GM10248 (cell line): Measurements from ENCODE around the gene B4GALT5.

ENCODE experiments used
- CTCF ChIA-PET: fragments of 300-600 bp; sonication (Branson Sonifier 250); formaldehyde crosslinking; extraction: SDS; loops from one replicate; lab custom pipeline; 2021; ENCODE audit warnings: antibody characterized with exemption; lab: Yijun Ruan, JAX
- POLR2A ChIA-PET: fragments of 350-650 bp; sonication (Branson Sonifier 250); formaldehyde crosslinking; extraction: SDS; loops from one replicate; lab custom pipeline; 2020; ENCODE audit warnings: antibody characterized with exemption; lab: Yijun Ruan, JAX
- DNase-seq: peaks from one replicate; pipeline ENCODE4 v3.0.0; 2012; ENCODE audit errors: extremely low spot score
- CTCF ChIP-seq: IDR thresholded peaks from 2 replicates; pipeline ENCODE4 v1.5.1; 2012; ENCODE audit warnings: mild to moderate bottlenecking, low read depth; ENCODE audit errors: extremely low read depth, missing control alignments, control extremely low read depth

The B4GALT5 gene

GRCh38 chr20:49696594-49696993 is 17.1 kb downstream of the B4GALT5 start:
- ChIA-PET POLR2A (interaction anchor here (0.7 kb wide), 1 partner anchor 416 kb away, joined by 4 read pairs; no protein-coding TSS in a partner anchor), CTCF (interaction anchor here (1.1 to 1.9 kb wide), 7 partner anchors 8 to 28 kb away, joined by 3 to 6 read pairs (median 4); no protein-coding TSS in a partner anchor)
- no peak for DNase-seq
- no peak for TF ChIP-seq CTCF

DNA sequence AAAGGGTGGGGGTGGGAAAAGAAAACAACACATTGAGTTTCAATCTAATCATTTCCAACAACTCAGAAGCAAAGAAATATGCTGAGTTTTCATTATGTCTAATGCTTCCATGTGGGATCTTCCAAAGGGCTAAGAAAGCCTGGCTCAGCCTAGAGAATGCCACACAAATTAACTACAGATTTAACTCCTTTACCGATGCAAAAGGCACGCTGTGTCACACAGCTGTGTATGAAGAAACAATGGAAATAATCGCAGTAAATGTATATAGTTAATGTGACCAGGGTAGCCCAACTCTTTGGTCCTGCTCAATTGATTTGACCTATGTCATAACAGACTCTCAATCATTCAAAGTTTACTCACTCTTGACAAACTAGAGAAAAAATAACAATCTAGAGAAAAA is 17.8 kb downstream of the B4GALT5 start:
- ChIA-PET CTCF (interaction anchor here (1.1 to 1.9 kb wide), 4 partner anchors 10 to 27 kb away, joined by 3 to 5 read pairs (median 4); no protein-coding TSS in a partner anchor), POLR2A (no interaction called here)
- DNase-seq, result no peak
- no peak for TF ChIP-seq CTCF

DNA sequence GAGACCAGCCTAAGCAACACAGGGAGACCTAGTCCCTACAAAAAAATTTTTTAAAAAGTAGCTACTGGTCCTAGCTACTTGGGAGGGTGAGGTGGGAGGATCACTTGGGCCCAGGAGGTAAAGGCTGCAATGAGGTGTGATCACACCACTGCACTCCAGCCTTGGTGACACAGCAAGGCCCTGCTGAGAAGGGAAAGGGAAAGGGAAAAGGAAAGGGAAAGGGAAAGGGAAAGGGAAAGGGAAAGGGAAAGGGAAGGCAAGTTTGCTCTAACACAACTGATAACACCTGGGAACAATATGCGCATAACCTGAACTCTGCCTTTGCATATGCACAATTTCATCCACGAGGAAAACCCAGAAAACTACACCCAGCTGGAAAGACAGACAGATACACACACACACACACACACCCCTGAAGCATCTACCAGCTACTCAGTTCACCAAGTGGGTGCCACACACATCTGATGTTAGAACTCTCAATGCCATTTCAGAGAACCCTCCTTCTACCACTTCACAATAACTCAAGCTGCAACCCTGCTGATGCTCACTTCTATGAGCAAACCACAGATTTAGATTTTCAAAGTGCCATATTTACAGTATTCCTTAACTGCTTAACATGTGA is 19.1 kb downstream of the B4GALT5 start:
- DNase-seq, result no peak
- ChIA-PET CTCF (interaction anchor here (0.7 to 2.0 kb wide), 5 partner anchors 15 to 152 kb away, joined by 3 to 8 read pairs (median 4); no protein-coding TSS in a partner anchor), POLR2A (interaction anchor here (1.0 to 1.4 kb wide), 2 partner anchors 13 to 25 kb away, joined by 3 to 4 read pairs; no protein-coding TSS in a partner anchor)
- TF ChIP-seq CTCF, result no peak

- TF ChIP-seq CTCF, result no peak
- ChIA-PET CTCF (interaction anchor here (1.0 to 2.0 kb wide), 7 partner anchors 8 to 153 kb away, joined by 3 to 8 read pairs (median 4); no protein-coding TSS in a partner anchor), POLR2A (interaction anchor here (0.6 to 1.4 kb wide), 5 partner anchors 9 to 108 kb away, joined by 3 to 4 read pairs (median 3); no protein-coding TSS in a partner anchor)
- DNase-seq, result no peak
Observed at GRCh38 chr20:49693435-49694171, 20.1 kb downstream of the B4GALT5 start.

DNA sequence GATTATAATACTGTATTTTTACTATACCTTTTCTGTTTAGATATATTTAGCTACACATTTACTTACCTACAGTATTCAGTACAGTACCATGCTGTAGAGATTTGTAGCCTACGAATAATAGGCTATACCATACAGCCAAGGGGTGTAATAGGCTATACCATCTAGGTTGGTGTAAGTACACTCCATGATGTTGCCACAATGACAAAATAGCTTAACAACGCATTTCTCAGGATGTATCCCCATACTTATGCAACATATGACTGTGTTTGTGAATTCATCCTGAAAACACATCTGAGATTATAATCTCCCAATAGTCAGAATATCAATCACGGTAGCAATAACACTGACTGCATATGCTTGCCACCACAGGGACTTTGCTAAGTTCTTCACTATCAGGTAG is 20.7 kb downstream of the B4GALT5 start:
- POLR2A ChIA-PET, result interaction anchor here (0.6 to 1.4 kb wide), 4 partner anchors 9 to 109 kb away, joined by 3 to 4 read pairs (median 3); no protein-coding TSS in a partner anchor
- DNase-seq, result no peak
- no peak for TF ChIP-seq CTCF
- CTCF ChIA-PET, result interaction anchor here (0.6 to 2.0 kb wide), 8 partner anchors 9 to 153 kb away, joined by 3 to 8 read pairs (median 4); no protein-coding TSS in a partner anchor
